Measurements from ENCODE around the gene MYL6B.

GRCh38 chr12:56130876-56131275 lies 21.5 kb upstream of the MYL6B start:
- TF ChIP-seq POLR2A (IDR thresholded peaks at IDR 0.05; ENCODE audit: extremely low read depth, insufficient read length) (no peak), MAX (IDR thresholded peaks at IDR 0.05; ENCODE audit: low read depth, low read length) (no peak)

All from NB4 (cell line).